ENCODE results near the gene LCN6. TPM values are rescaled to one million over a fixed set of nuclear protein-coding genes. Genes with fewer than 3 reads are reported as not detected.

Gene LCN6
- total and polyA plus RNA-seq, 2 of the 13 experiments (the other 11 are each of a cell fraction or from before 2014, with no cell fraction given), result not detected

- no peak for TF ChIP-seq ZNF230 (CRISPR knock-in tag; IDR thresholded peaks at IDR 0.05)
- peak; percentile 52; the same call in 1 of the 2 replicates for TF ChIP-seq ZGPAT (CRISPR knock-in tag; IDR thresholded peaks at IDR 0.05)
- TF ChIP-seq ZMAT3 (CRISPR knock-in tag; conservative IDR thresholded peaks at IDR 0.05), result peak; percentile 90; the same call in 1 of the 2 replicates
- no peak for TF ChIP-seq ZFP82 (CRISPR knock-in tag; IDR thresholded peaks at IDR 0.05; ENCODE audit: borderline replicate concordance)
- TF ChIP-seq SOX13 (IDR thresholded peaks at IDR 0.05), result no peak
- 0 out of 4 replicates have a peak, but pooled peaks of 1 of the 2 experiments have one; percentile 20 for TF ChIP-seq SOX13 (CRISPR knock-in tag; conservative IDR thresholded peaks at IDR 0.05 in 1 of 2, IDR thresholded peaks at IDR 0.05 in 1 of 2)
- no peak for TF ChIP-seq NCOR1 (IDR thresholded peaks at IDR 0.05; ENCODE audit: borderline replicate concordance, low read length)
- TF ChIP-seq DNMT3B (CRISPR knock-in tag; conservative IDR thresholded peaks at IDR 0.05), result 0 out of 2 replicates have a peak, but pooled peaks have one; percentile 81
- TF ChIP-seq PCBP2 (optimal IDR thresholded peaks at IDR 0.05; ENCODE audit: low read depth, low read length, poor library complexity, severe bottlenecking), result no peak
- 0 out of 2 replicates have a peak, but pooled peaks have one; percentile 56 for TF ChIP-seq FLYWCH1 (CRISPR knock-in tag; IDR thresholded peaks at IDR 0.05)
- peak; percentile 79; the same call in 1 of the 2 replicates for TF ChIP-seq TBX2 (CRISPR knock-in tag; IDR thresholded peaks at IDR 0.05; ENCODE audit: borderline replicate concordance)
- peak; percentile 66; the same call in 1 of the 2 replicates for TF ChIP-seq ZNF446 (CRISPR knock-in tag; IDR thresholded peaks at IDR 0.05)
- TF ChIP-seq BORCS8-MEF2B (CRISPR knock-in tag; IDR thresholded peaks at IDR 0.05), result peak; percentile 37; the same call in 1 of the 2 replicates
- TF ChIP-seq ZZZ3 (CRISPR knock-in tag; IDR thresholded peaks at IDR 0.05; ENCODE audit: borderline replicate concordance), result no peak
- peak; percentile 78 for TF ChIP-seq BHLHE40 (IDR thresholded peaks at IDR 0.05; ENCODE audit: low read length)
- TF ChIP-seq SOX5 (CRISPR knock-in tag; IDR thresholded peaks at IDR 0.05; ENCODE audit: borderline replicate concordance), result peak; percentile 58; the same call in 1 of the 2 replicates
- TF ChIP-seq IRF1 (CRISPR knock-in tag; IDR thresholded peaks at IDR 0.05; ENCODE audit: low read depth), result no peak
- TF ChIP-seq ZNF317 (CRISPR knock-in tag; IDR thresholded peaks at IDR 0.05), result 0 out of 2 replicates have a peak, but pooled peaks have one; percentile 67
- TF ChIP-seq HOXD1 (CRISPR knock-in tag; IDR thresholded peaks at IDR 0.05), result peak; percentile 40; the same call in 1 of the 2 replicates
- TF ChIP-seq GATAD2A (CRISPR knock-in tag; IDR thresholded peaks at IDR 0.05), result peak; percentile 77
- TF ChIP-seq BCL3 (CRISPR knock-in tag; IDR thresholded peaks at IDR 0.05), result no peak
- TF ChIP-seq PRPF4 (IDR thresholded peaks at IDR 0.05; ENCODE audit: low read depth, low read length, poor library complexity, severe bottlenecking), result no peak
- TF ChIP-seq ZNF589 (CRISPR knock-in tag; conservative IDR thresholded peaks at IDR 0.05), result no peak
- TF ChIP-seq MYC (CRISPR knock-in tag; IDR thresholded peaks at IDR 0.05; ENCODE audit: borderline replicate concordance), result peak; percentile 86
Measured at GRCh38 chr9:136740971-136741882, 7.1 kb downstream of the LCN6 start (continued).
